ENCODE measurements around the gene ARMC8.

ARMC8 gene

DNA sequence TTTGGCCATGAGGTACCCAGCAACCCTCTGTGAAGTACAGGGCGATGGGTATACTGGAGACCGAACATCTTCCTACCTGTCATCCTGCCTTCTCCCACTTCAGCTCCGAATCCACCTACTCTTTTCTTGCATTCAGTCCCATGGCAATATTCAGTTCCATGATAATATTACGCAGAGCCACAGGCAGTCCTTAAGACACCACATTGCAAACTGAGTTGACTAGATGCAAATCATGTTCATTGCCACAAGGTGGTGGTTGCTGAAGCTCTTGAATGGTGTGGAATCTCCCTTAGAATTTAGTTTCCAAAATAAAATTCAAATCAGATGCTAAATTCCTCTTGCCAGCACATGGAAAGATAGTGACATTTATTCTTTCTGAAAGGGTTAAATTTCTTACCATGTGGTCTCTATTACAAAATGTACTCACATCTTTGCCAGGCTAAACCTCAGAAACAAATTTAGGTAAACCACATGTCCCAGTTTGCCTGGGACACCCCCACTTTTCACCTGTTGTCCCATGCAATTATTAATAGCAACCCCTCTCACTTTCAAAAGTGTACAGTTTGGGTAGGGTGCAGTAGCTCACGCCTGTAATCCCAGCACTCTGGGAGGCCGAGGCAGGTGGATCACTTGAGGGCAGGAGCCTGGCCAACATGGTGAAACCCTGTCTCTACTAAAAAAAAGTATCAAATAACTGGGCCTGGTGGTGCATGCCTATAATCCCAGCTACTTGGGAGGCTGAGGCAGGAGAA is 144.2 kb downstream of the ARMC8 start:
- H3K4me1 ChIP-seq (ENCODE audit: control extremely low read depth in 1 of 4, control insufficient read depth in 4 of 4, insufficient read depth in 4 of 4, low read length in 3 of 4) = peaks cover 5 to 18% (median 16%) of the 10 kb centered on the region in 4 experiments
- no peaks in the 10 kb centered on the region for H3K9me3 ChIP-seq (ENCODE audit: control extremely low read depth in 1 of 5, control insufficient read depth in 4 of 5, insufficient read depth in 2 of 5, low read depth in 1 of 5, low read length in 4 of 5)
- no peaks in the 10 kb centered on the region for H3K36me3 ChIP-seq (ENCODE audit: control insufficient read depth in 4 of 4, insufficient read depth in 4 of 4, low read length in 3 of 4)
- no peak overlapping the region for H3K4me3 ChIP-seq (ENCODE audit: control insufficient read depth in 1 of 7, extremely low read depth in 1 of 7, insufficient read depth in 4 of 7, low read depth in 2 of 7, low read length in 6 of 7)
- 100% methylated on average over 1 of the region's 6 CpGs for WGBS (ENCODE audit: insufficient coverage)
- no peaks in the 10 kb centered on the region for H3K27me3 ChIP-seq (replicated peaks in 2 of 5; ENCODE audit: control insufficient read depth in 4 of 5, insufficient read depth in 5 of 5, low read length in 4 of 5)
- POLR2A ChIA-PET = interaction anchor here (0.7 kb wide), 1 partner anchor 14 kb away, joined by 3 read pairs; no protein-coding TSS in a partner anchor
- H3K27ac ChIP-seq (ENCODE audit: insufficient read depth in 1 of 2, low read depth in 1 of 2, low read length in 2 of 2, poor library complexity in 1 of 2, severe bottlenecking in 2 of 2) = no peak overlapping the region
- CTCF ChIA-PET = interaction anchor here (0.8 to 7.1 kb wide), 14 partner anchors 9 to 593 kb away, joined by 3 to 65 read pairs (median 4); partner anchors contain the start of genes ARMC8 and MRAS
- DNase-seq = peak in 2 of 3 donors; percentile 47 to 59

- no peaks in the 10 kb centered on the region for H3K9me3 ChIP-seq (ENCODE audit: control extremely low read depth in 1 of 5, control insufficient read depth in 4 of 5, insufficient read depth in 2 of 5, low read depth in 1 of 5, low read length in 4 of 5)
- ChIA-PET POLR2A (no interaction called here), CTCF (interaction anchor here (1.1 to 7.1 kb wide), 4 partner anchors 13 to 591 kb away, joined by 3 to 65 read pairs (median 8); partner anchors contain the start of gene MRAS)
- peak; percentile 45 to 73 (median 72) for DNase-seq
- H3K36me3 ChIP-seq (ENCODE audit: control insufficient read depth in 4 of 4, insufficient read depth in 4 of 4, low read length in 3 of 4) = no peaks in the 10 kb centered on the region
- no peak overlapping the region for H3K4me3 ChIP-seq (ENCODE audit: control insufficient read depth in 1 of 7, extremely low read depth in 1 of 7, insufficient read depth in 4 of 7, low read depth in 2 of 7, low read length in 6 of 7)
- peaks cover 5 to 18% (median 16%) of the 10 kb centered on the region in 4 experiments for H3K4me1 ChIP-seq (ENCODE audit: control extremely low read depth in 1 of 4, control insufficient read depth in 4 of 4, insufficient read depth in 4 of 4, low read length in 3 of 4)
- no CpG with 5 or more reads among the region's 4 CpGs for WGBS (ENCODE audit: insufficient coverage)
- H3K27ac ChIP-seq (ENCODE audit: insufficient read depth in 1 of 2, low read depth in 1 of 2, low read length in 2 of 2, poor library complexity in 1 of 2, severe bottlenecking in 2 of 2) = no peak overlapping the region
- H3K27me3 ChIP-seq (replicated peaks in 2 of 5; ENCODE audit: control insufficient read depth in 4 of 5, insufficient read depth in 5 of 5, low read length in 4 of 5) = no peaks in the 10 kb centered on the region
Observed at GRCh38 chr3:138332472-138333073, 145.5 kb downstream of the ARMC8 start.

GRCh38 chr3:138334608-138335007 is 147.5 kb downstream of the ARMC8 start:
- Histone ChIP-seq H3K36me3 (ENCODE audit: control insufficient read depth in 4 of 4, insufficient read depth in 4 of 4, low read length in 3 of 4) (no peaks in the 10 kb centered on the region), H3K27ac (ENCODE audit: insufficient read depth in 1 of 2, low read depth in 1 of 2, low read length in 2 of 2, poor library complexity in 1 of 2, severe bottlenecking in 2 of 2) (no peak overlapping the region), H3K27me3 (replicated peaks in 2 of 5; ENCODE audit: control insufficient read depth in 4 of 5, insufficient read depth in 5 of 5, low read length in 4 of 5) (no peaks in the 10 kb centered on the region), H3K4me1 (ENCODE audit: control extremely low read depth in 1 of 4, control insufficient read depth in 4 of 4, insufficient read depth in 4 of 4, low read length in 3 of 4) (peaks cover 0 to 6% (median 4%) of the 10 kb centered on the region in 4 experiments), H3K9me3 (ENCODE audit: control extremely low read depth in 1 of 5, control insufficient read depth in 4 of 5, insufficient read depth in 2 of 5, low read depth in 1 of 5, low read length in 4 of 5) (no peaks in the 10 kb centered on the region), H3K4me3 (ENCODE audit: control insufficient read depth in 1 of 7, extremely low read depth in 1 of 7, insufficient read depth in 4 of 7, low read depth in 2 of 7, low read length in 6 of 7) (no peak overlapping the region)
- CTCF ChIA-PET = interaction anchor here (1.2 to 7.1 kb wide), 2 partner anchors 11 to 581 kb away, joined by 3 to 65 read pairs; partner anchors contain the start of gene MRAS
- WGBS (ENCODE audit: insufficient coverage) = 93% methylated on average over 3 of the region's 4 CpGs
- POLR2A ChIA-PET = no interaction called here
- no peak for DNase-seq

DNA sequence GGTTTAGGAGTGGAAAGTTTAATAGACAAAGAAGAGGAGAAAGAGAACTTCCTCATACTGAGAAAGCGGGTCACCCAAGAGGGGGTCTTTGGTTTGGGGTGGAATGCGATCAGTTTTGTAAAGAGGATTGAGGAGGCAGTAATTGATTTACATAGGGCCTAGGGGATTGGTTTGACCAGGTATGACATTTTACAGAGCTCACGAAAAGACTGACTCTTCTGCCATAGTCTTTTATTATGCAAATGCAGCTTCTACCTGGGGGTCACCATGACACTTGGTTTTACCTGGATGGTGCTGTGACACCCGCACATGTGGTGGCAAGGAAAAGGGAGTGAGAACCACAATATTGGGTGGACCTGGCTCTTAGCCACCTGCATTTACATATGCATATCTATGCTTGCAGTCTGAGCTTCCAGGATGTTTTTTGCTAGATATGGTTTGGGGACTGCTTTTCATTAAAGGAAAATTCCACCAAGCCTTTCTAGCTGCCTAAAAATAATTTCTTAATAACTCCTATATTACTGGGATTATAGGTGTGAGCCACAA is 149.4 kb downstream of the ARMC8 start:
- WGBS (ENCODE audit: insufficient coverage) = 95% methylated on average over 3 of the region's 4 CpGs
- ChIA-PET POLR2A (interaction anchor here (0.6 kb wide), 1 partner anchor 35 kb away, joined by 3 read pairs; no protein-coding TSS in a partner anchor), CTCF (interaction anchor here (0.7 to 7.1 kb wide), 3 partner anchors 9 to 1492 kb away, joined by 3 to 65 read pairs (median 3); partner anchors contain the start of gene MRAS)
- DNase-seq = no peak
- Histone ChIP-seq H3K27ac (ENCODE audit: insufficient read depth in 1 of 2, low read depth in 1 of 2, low read length in 2 of 2, poor library complexity in 1 of 2, severe bottlenecking in 2 of 2) (no peak overlapping the region), H3K4me3 (ENCODE audit: control insufficient read depth in 1 of 7, extremely low read depth in 1 of 7, insufficient read depth in 4 of 7, low read depth in 2 of 7, low read length in 6 of 7) (no peak overlapping the region), H3K4me1 (ENCODE audit: control extremely low read depth in 1 of 4, control insufficient read depth in 4 of 4, insufficient read depth in 4 of 4, low read length in 3 of 4) (no peaks in the 10 kb centered on the region), H3K27me3 (replicated peaks in 2 of 5; ENCODE audit: control insufficient read depth in 4 of 5, insufficient read depth in 5 of 5, low read length in 4 of 5) (no peaks in the 10 kb centered on the region), H3K36me3 (ENCODE audit: control insufficient read depth in 4 of 4, insufficient read depth in 4 of 4, low read length in 3 of 4) (no peaks in the 10 kb centered on the region), H3K9me3 (ENCODE audit: control extremely low read depth in 1 of 5, control insufficient read depth in 4 of 5, insufficient read depth in 2 of 5, low read depth in 1 of 5, low read length in 4 of 5) (no peaks in the 10 kb centered on the region)

DNA sequence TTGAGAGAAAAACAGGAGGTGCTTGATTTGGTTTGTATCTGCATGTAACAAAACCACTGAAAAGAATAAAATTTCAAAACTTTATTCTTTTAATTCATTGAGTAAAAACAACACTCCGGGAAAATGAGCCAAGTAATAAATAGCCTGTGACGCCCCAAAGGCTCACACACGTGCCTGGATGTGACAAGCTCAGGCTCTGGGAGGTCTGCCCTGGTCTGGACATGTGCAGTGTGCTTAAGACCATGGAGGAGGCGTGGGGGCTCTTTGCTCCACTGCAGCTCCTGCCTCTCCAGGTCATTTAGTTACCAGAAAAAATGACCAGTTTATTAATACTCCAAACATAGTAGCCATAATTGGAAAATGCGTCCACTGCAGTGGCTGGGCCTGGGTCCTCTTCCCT is 151.1 kb downstream of the ARMC8 start:
- POLR2A ChIA-PET = no interaction called here
- DNase-seq = no peak

DNA sequence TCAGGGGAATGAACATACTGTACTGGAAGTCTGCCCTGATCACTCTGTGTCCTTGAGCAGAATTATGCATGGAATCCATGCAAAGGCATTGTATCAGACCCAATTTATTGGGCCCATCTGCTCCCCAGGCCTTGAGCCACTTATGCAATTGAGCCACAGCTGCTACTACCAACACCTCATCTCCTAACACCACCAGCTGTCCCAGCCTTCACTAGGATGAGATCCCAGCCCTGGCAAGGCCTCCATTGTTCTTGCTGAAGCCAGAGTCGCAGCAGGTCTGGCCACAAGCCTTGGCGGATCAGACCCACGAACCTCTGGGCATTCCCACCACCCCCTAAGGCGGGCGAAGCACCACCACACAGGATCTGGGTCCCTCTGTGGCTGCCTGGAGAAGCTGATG is 151.7 kb downstream of the ARMC8 start:
- no peaks in the 10 kb centered on the region for H3K4me1 ChIP-seq (ENCODE audit: control extremely low read depth in 1 of 4, control insufficient read depth in 4 of 4, insufficient read depth in 4 of 4, low read length in 3 of 4)
- 96% methylated on average over 4 of the region's 5 CpGs for WGBS (ENCODE audit: insufficient coverage)
- H3K9me3 ChIP-seq (ENCODE audit: control extremely low read depth in 1 of 5, control insufficient read depth in 4 of 5, insufficient read depth in 2 of 5, low read depth in 1 of 5, low read length in 4 of 5) = no peaks in the 10 kb centered on the region
- ChIA-PET CTCF (interaction anchor here (1.0 to 1.7 kb wide), 3 partner anchors 10 to 42 kb away, joined by 3 to 5 read pairs (median 3); no protein-coding TSS in a partner anchor), POLR2A (no interaction called here)
- H3K4me3 ChIP-seq (ENCODE audit: control insufficient read depth in 1 of 7, extremely low read depth in 1 of 7, insufficient read depth in 4 of 7, low read depth in 2 of 7, low read length in 6 of 7) = no peak overlapping the region
- no peak overlapping the region for H3K27ac ChIP-seq (ENCODE audit: insufficient read depth in 1 of 2, low read depth in 1 of 2, low read length in 2 of 2, poor library complexity in 1 of 2, severe bottlenecking in 2 of 2)
- no peak for DNase-seq
- no peaks in the 10 kb centered on the region for H3K36me3 ChIP-seq (ENCODE audit: control insufficient read depth in 4 of 4, insufficient read depth in 4 of 4, low read length in 3 of 4)
- no peaks in the 10 kb centered on the region for H3K27me3 ChIP-seq (replicated peaks in 2 of 5; ENCODE audit: control insufficient read depth in 4 of 5, insufficient read depth in 5 of 5, low read length in 4 of 5)

More for the DNA sequence above, 151.1 kb downstream of the ARMC8 start:
- Histone ChIP-seq H3K4me1 (ENCODE audit: control extremely low read depth in 1 of 4, control insufficient read depth in 4 of 4, insufficient read depth in 4 of 4, low read length in 3 of 4) (no peaks in the 10 kb centered on the region), H3K36me3 (ENCODE audit: control insufficient read depth in 4 of 4, insufficient read depth in 4 of 4, low read length in 3 of 4) (no peaks in the 10 kb centered on the region), H3K4me3 (ENCODE audit: control insufficient read depth in 1 of 7, extremely low read depth in 1 of 7, insufficient read depth in 4 of 7, low read depth in 2 of 7, low read length in 6 of 7) (no peak overlapping the region), H3K27ac (ENCODE audit: insufficient read depth in 1 of 2, low read depth in 1 of 2, low read length in 2 of 2, poor library complexity in 1 of 2, severe bottlenecking in 2 of 2) (no peak overlapping the region), H3K9me3 (ENCODE audit: control extremely low read depth in 1 of 5, control insufficient read depth in 4 of 5, insufficient read depth in 2 of 5, low read depth in 1 of 5, low read length in 4 of 5) (no peaks in the 10 kb centered on the region), H3K27me3 (replicated peaks in 2 of 5; ENCODE audit: control insufficient read depth in 4 of 5, insufficient read depth in 5 of 5, low read length in 4 of 5) (no peaks in the 10 kb centered on the region)
- CTCF ChIA-PET = interaction anchor here (0.8 to 1.7 kb wide), 4 partner anchors 9 to 158 kb away, joined by 3 to 5 read pairs (median 3); no protein-coding TSS in a partner anchor
- 50% methylated on average over 4 of the region's 5 CpGs for WGBS (ENCODE audit: insufficient coverage)

All from common myeloid progenitor, CD34-positive (primary cell).